BJ (cell line): Measurements from ENCODE around the gene TP53BP1. TPM values are rescaled to one million over a fixed set of nuclear protein-coding genes. Genes with fewer than 3 reads are reported as not detected.

Experiments
- CTCF ChIA-PET: fragments of 350-600 bp; formaldehyde crosslinking; extraction: SDS; loops from one replicate; lab custom pipeline; 2021; ENCODE audit warnings: antibody characterized with exemption, inconsistent platforms; lab: Yijun Ruan, JAX
- POLR2A ChIA-PET: fragments of 300-600 bp; sonication (Branson Sonifier 250); formaldehyde crosslinking; extraction: SDS; loops from one replicate; lab custom pipeline; 2021; ENCODE audit warnings: antibody characterized with exemption; lab: Charles Lee
- DNase-seq: peaks from one replicate; pipeline ENCODE4 v3.0.0-alpha.2; 2011; ENCODE audit warnings: low read depth
- H3K27me3 ChIP-seq: 2 replicates; pipeline ENCODE4 v1.6.0; 2011; ENCODE audit warnings: low read length; ENCODE audit not compliant: control insufficient read depth, insufficient read depth
- H3K36me3 ChIP-seq: 2 replicates; pipeline ENCODE4 v1.5.1; 2011; ENCODE audit warnings: low read length; ENCODE audit not compliant: control insufficient read depth, insufficient read depth
- H3K4me3 ChIP-seq: 2 replicates; pipeline ENCODE4 v1.5.1; 2011; ENCODE audit warnings: low read depth, mild to moderate bottlenecking, control low read depth, low read length
- polyA plus RNA-seq: library from polyadenylated mRNA; depleted of rRNA; stranded (reverse); fragments of >200 nt; gene quantifications from 2 replicates; pipeline ENCODE4 v1.2.3, GENCODE V29; 2011
- TF ChIP-seq, protein P1 (sequence below): IDR thresholded peaks from 2 replicates; pipeline ENCODE4 v1.5.1; 2011; ENCODE audit warnings: low read depth, mild to moderate bottlenecking, control low read depth, inconsistent platforms, low read length, moderate library complexity; ENCODE audit not compliant: insufficient read depth

TP53BP1 gene
- polyA plus RNA-seq, 1 experiment, result 48.3 TPM

DNA sequence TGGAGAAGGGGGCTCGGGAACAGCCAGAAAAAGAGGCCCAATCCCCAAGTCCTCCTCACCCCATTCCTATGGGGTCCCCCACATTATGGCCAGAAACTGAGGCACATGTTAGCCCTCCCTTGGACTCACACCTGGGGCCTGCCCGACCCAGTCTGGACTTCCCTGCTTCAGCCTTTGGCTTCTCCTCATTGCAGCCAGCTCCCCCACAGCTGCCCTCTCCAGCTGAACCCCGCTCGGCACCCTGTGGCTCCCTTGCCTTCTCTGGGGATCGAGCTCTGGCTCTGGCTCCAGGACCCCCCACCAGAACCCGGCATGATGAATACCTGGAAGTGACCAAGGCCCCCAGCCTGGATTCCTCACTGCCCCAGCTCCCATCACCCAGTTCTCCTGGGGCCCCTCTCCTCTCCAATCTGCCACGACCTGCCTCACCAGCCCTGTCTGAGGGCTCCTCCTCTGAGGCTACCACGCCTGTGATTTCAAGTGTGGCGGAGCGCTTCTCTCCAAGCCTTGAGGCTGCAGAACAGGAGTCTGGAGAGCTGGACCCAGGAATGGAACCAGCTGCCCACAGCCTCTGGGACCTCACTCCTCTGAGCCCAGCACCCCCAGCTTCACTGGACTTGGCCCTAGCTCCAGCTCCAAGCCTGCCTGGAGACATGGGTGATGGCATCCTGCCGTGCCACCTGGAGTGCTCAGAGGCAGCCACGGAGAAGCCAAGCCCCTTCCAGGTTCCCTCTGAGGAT is 35.0 kb upstream of the TP53BP1 start:
- Histone ChIP-seq H3K36me3 (peaks cover 34% of the 10 kb centered on the region), H3K4me3 (no peak overlapping the region), H3K27me3 (no peaks in the 10 kb centered on the region)
- CTCF ChIA-PET, result interaction anchor here (0.8 to 3.3 kb wide), 3 partner anchors 11 to 17 kb away, joined by 5 to 22 read pairs (median 9); partner anchors contain the start of gene MAP1A
- TF ChIP-seq, protein P1, sequence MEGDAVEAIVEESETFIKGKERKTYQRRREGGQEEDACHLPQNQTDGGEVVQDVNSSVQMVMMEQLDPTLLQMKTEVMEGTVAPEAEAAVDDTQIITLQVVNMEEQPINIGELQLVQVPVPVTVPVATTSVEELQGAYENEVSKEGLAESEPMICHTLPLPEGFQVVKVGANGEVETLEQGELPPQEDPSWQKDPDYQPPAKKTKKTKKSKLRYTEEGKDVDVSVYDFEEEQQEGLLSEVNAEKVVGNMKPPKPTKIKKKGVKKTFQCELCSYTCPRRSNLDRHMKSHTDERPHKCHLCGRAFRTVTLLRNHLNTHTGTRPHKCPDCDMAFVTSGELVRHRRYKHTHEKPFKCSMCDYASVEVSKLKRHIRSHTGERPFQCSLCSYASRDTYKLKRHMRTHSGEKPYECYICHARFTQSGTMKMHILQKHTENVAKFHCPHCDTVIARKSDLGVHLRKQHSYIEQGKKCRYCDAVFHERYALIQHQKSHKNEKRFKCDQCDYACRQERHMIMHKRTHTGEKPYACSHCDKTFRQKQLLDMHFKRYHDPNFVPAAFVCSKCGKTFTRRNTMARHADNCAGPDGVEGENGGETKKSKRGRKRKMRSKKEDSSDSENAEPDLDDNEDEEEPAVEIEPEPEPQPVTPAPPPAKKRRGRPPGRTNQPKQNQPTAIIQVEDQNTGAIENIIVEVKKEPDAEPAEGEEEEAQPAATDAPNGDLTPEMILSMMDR, result no peak
- POLR2A ChIA-PET, result no interaction called here
- no peak for DNase-seq

DNA sequence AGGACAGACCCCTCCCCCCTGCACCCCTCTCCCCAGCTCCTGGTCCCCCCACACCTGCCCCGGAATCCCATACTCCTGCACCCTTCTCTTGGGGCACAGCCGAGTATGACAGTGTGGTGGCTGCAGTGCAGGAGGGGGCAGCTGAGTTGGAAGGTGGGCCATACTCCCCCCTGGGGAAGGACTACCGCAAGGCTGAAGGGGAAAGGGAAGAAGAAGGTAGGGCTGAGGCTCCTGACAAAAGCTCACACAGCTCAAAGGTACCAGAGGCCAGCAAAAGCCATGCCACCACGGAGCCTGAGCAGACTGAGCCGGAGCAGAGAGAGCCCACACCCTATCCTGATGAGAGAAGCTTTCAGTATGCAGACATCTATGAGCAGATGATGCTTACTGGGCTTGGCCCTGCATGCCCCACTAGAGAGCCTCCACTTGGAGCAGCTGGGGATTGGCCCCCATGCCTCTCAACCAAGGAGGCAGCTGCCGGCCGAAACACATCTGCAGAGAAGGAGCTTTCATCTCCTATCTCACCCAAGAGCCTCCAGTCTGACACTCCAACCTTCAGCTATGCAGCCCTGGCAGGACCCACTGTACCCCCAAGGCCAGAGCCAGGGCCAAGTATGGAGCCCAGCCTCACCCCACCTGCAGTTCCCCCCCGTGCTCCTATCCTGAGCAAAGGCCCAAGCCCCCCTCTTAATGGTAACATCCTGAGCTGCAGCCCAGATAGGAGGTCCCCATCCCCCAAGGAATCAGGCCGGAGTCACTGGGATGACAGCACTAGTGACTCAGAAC is 34.3 kb upstream of the TP53BP1 start:
- TF ChIP-seq, protein P1, result no peak
- peaks cover 39% of the 10 kb centered on the region for H3K36me3 ChIP-seq
- ChIA-PET CTCF (interaction anchor here (2.3 to 3.3 kb wide), 2 partner anchors 10 to 13 kb away, joined by 9 to 22 read pairs; partner anchors contain the start of gene MAP1A), POLR2A (no interaction called here)
- H3K4me3 ChIP-seq, result no peak overlapping the region
- no peaks in the 10 kb centered on the region for H3K27me3 ChIP-seq
- DNase-seq, result no peak

DNA sequence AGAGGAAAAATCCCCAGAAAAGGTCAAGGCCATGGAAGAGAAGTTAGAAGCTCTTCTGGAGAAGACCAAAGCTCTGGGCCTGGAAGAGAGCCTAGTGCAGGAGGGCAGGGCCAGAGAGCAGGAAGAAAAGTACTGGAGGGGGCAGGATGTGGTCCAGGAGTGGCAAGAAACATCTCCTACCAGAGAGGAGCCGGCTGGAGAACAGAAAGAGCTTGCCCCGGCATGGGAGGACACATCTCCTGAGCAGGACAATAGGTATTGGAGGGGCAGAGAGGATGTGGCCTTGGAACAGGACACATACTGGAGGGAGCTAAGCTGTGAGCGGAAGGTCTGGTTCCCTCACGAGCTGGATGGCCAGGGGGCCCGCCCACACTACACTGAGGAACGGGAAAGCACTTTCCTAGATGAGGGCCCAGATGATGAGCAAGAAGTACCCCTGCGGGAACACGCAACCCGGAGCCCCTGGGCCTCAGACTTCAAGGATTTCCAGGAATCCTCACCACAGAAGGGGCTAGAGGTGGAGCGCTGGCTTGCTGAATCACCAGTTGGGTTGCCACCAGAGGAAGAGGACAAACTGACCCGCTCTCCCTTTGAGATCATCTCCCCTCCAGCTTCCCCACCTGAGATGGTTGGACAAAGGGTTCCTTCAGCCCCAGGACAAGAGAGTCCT is 33.4 kb upstream of the TP53BP1 start:
- POLR2A ChIA-PET, result no interaction called here
- TF ChIP-seq, protein P1, result no peak
- H3K27me3 ChIP-seq, result no peaks in the 10 kb centered on the region
- H3K4me3 ChIP-seq, result no peak overlapping the region
- CTCF ChIA-PET, result interaction anchor here (2.3 to 3.3 kb wide), 2 partner anchors 9 to 12 kb away, joined by 9 to 22 read pairs; partner anchors contain the start of gene MAP1A
- H3K36me3 ChIP-seq, result peaks cover 47% of the 10 kb centered on the region
- no peak for DNase-seq

DNA sequence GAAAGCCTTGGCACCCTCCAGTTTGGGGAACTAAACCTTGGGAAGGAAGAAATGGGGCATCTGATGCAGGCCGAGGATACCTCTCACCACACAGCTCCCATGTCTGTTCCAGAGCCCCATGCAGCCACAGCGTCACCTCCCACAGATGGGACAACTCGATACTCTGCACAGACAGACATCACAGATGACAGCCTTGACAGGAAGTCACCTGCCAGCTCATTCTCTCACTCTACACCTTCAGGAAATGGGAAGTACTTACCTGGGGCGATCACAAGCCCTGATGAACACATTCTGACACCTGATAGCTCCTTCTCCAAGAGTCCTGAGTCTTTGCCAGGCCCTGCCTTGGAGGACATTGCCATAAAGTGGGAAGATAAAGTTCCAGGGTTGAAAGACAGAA is 32.2 kb upstream of the TP53BP1 start:
- POLR2A ChIA-PET, result no interaction called here
- Histone ChIP-seq H3K27me3 (no peaks in the 10 kb centered on the region), H3K4me3 (no peak overlapping the region), H3K36me3 (peaks cover 51% of the 10 kb centered on the region)
- CTCF ChIA-PET, result no interaction called here
- TF ChIP-seq, protein P1, result no peak
- no peak for DNase-seq
